ENCODE measurements around the gene ABR.

ABR gene

GRCh38 chr17:1122533-1123392 lies 57.0 kb downstream of the ABR start:
- TF ChIP-seq CTCF (IDR thresholded peaks at IDR 0.05): peak; percentile 93

GRCh38 chr17:1120596-1121441 lies 59.0 kb downstream of the ABR start:
- TF ChIP-seq CTCF (IDR thresholded peaks at IDR 0.05): no peak

GRCh38 chr17:1119924-1120323 lies 59.9 kb downstream of the ABR start:
- no peak for TF ChIP-seq CTCF (IDR thresholded peaks at IDR 0.05)

- no peak for TF ChIP-seq CTCF (IDR thresholded peaks at IDR 0.05)
Observed at GRCh38 chr17:1116602-1117001, 63.2 kb downstream of the ABR start.

- TF ChIP-seq CTCF (IDR thresholded peaks at IDR 0.05): no peak
Observed at GRCh38 chr17:1112875-1113274, 66.9 kb downstream of the ABR start.

- TF ChIP-seq CTCF (IDR thresholded peaks at IDR 0.05): no peak
Observed at GRCh38 chr17:1111599-1112443, 68.0 kb downstream of the ABR start.
